ENCODE data around the gene MYMK. TPM values are rescaled to one million over a fixed set of nuclear protein-coding genes. Genes with fewer than 3 reads are reported as not detected.

MYMK gene
- total RNA-seq, 4 donors from 2014 or later, result not detected

GRCh38 chr9:133531293-133531692 lies 6.5 kb upstream of the MYMK start:
- H3K27ac ChIP-seq, result no peak overlapping the region
- TF ChIP-seq POLR2A (IDR thresholded peaks at IDR 0.05), result no peak
- no peak for TF ChIP-seq CTCF (IDR thresholded peaks at IDR 0.05)
- no peak for DNase-seq
- no peaks in the 10 kb centered on the region for H3K36me3 ChIP-seq
- H3K4me1 ChIP-seq, result peaks cover 0 to 25% of the 10 kb centered on the region in 2 donors
- H3K4me3 ChIP-seq, result no peak overlapping the region
- intact Hi-C loops (cut with DNase I; ENCODE audit: low total_unique reads), result no loop called here
- H3K27me3 ChIP-seq, result no peaks in the 10 kb centered on the region
- H3K9me3 ChIP-seq, result no peaks in the 10 kb centered on the region

- Histone ChIP-seq H3K4me3 (no peak overlapping the region), H3K27me3 (no peaks in the 10 kb centered on the region), H3K9me3 (no peaks in the 10 kb centered on the region), H3K36me3 (no peaks in the 10 kb centered on the region), H3K4me1 (peaks cover 0 to 22% of the 10 kb centered on the region in 2 donors), H3K27ac (no peak overlapping the region)
- DNase-seq, result no peak
- intact Hi-C loops (cut with DNase I; ENCODE audit: low total_unique reads), result no loop called here
- no peak for TF ChIP-seq POLR2A (IDR thresholded peaks at IDR 0.05)
- no peak for TF ChIP-seq CTCF (IDR thresholded peaks at IDR 0.05)
Measured at GRCh38 chr9:133529874-133530273, 5.1 kb upstream of the MYMK start.

GRCh38 chr9:133529457-133529856 lies 4.7 kb upstream of the MYMK start:
- H3K27me3 ChIP-seq, result no peaks in the 10 kb centered on the region
- H3K4me3 ChIP-seq, result no peak overlapping the region
- H3K27ac ChIP-seq, result no peak overlapping the region
- H3K36me3 ChIP-seq, result no peaks in the 10 kb centered on the region
- intact Hi-C loops (cut with DNase I; ENCODE audit: low total_unique reads), result no loop called here
- H3K9me3 ChIP-seq, result no peaks in the 10 kb centered on the region
- DNase-seq, result no peak
- TF ChIP-seq POLR2A (IDR thresholded peaks at IDR 0.05), result no peak
- TF ChIP-seq CTCF (IDR thresholded peaks at IDR 0.05), result no peak
- peaks cover 0 to 19% of the 10 kb centered on the region in 2 donors for H3K4me1 ChIP-seq

- DNase-seq, result no peak
- H3K27me3 ChIP-seq, result no peaks in the 10 kb centered on the region
- no peak overlapping the region for H3K4me3 ChIP-seq
- TF ChIP-seq POLR2A (IDR thresholded peaks at IDR 0.05) (no peak), CTCF (IDR thresholded peaks at IDR 0.05) (no peak)
- H3K36me3 ChIP-seq, result no peaks in the 10 kb centered on the region
- H3K4me1 ChIP-seq, result peaks cover 0 to 13% of the 10 kb centered on the region in 2 donors
- no peaks in the 10 kb centered on the region for H3K9me3 ChIP-seq
- H3K27ac ChIP-seq, result no peak overlapping the region
- intact Hi-C loops (cut with DNase I; ENCODE audit: low total_unique reads), result no loop called here
Measured at GRCh38 chr9:133528876-133529241, 4.1 kb upstream of the MYMK start.

- no peak overlapping the region for H3K4me3 ChIP-seq
Measured at GRCh38 chr9:133528001-133528875, 3.5 kb upstream of the MYMK start.

More at GRCh38 chr9:133528001-133528875, 3.5 kb upstream of the MYMK start:
- H3K27me3 ChIP-seq, result no peaks in the 10 kb centered on the region
- H3K4me1 ChIP-seq, result peaks cover 0 to 9% of the 10 kb centered on the region in 2 donors
- H3K9me3 ChIP-seq, result no peaks in the 10 kb centered on the region
- intact Hi-C loops (cut with DNase I; ENCODE audit: low total_unique reads), result no loop called here
- H3K27ac ChIP-seq, result no peak overlapping the region
- no peak for TF ChIP-seq POLR2A (IDR thresholded peaks at IDR 0.05)
- TF ChIP-seq CTCF (IDR thresholded peaks at IDR 0.05), result no peak
- no peak for DNase-seq
- no peaks in the 10 kb centered on the region for H3K36me3 ChIP-seq

Measured in uterus (tissue), 4 donors.